Ovary (tissue), 3 donors: ENCODE measurements around the gene TUBB3.

Experiments used
- CTCF ChIP-seq, 3 donors: fragments of 450-650 bp in 2 of 3; fragments of 200-600 bp in 1 of 3; IDR thresholded peaks; one replicate each; pipeline versions ENCODE4 v1.5.1 to v1.8.0; 2016 to 2022; ENCODE audit warnings: antibody characterized with exemption in 3 of 3, mild to moderate bottlenecking in 1 of 3
- EP300 ChIP-seq: sonication (generic); formaldehyde crosslinking; IDR thresholded peaks from one replicate; pipeline ENCODE4 v1.6.1; 2017; ENCODE audit warnings: antibody characterized with exemption
- POLR2A ChIP-seq: fragments of 450-650 bp; IDR thresholded peaks from one replicate; pipeline ENCODE4 v1.6.1; 2017; ENCODE audit warnings: antibody characterized with exemption, mild to moderate bottlenecking, moderate library complexity
- donor health status: DM: no; HTN: no; CAD: no.

DNA sequence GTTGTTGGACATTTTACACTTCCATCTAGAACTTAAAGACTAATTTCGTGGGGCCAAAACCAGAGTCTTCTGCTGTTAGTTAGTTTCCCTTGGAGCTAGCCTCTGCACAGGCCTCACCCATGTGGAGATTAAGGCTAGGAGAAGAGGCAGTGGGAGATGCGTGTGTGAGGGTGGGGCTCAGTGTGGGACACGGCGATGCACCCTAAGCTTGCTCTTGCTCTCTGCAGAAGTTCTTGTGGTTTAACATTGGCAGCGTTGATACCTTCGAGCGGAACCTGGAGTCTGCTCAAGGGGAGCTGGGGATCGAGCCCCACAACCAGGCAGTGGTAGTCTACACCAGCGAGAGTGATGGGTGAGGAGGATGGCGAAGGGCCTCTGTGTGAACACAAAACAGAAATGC is 62.1 kb downstream of the TUBB3 start:
- TF ChIP-seq CTCF (IDR thresholded peaks at IDR 0.05) (no peak), EP300 (no peak), POLR2A (no peak)
